Measurements from ENCODE around the gene TRAF7.

TRAF7 gene

DNA sequence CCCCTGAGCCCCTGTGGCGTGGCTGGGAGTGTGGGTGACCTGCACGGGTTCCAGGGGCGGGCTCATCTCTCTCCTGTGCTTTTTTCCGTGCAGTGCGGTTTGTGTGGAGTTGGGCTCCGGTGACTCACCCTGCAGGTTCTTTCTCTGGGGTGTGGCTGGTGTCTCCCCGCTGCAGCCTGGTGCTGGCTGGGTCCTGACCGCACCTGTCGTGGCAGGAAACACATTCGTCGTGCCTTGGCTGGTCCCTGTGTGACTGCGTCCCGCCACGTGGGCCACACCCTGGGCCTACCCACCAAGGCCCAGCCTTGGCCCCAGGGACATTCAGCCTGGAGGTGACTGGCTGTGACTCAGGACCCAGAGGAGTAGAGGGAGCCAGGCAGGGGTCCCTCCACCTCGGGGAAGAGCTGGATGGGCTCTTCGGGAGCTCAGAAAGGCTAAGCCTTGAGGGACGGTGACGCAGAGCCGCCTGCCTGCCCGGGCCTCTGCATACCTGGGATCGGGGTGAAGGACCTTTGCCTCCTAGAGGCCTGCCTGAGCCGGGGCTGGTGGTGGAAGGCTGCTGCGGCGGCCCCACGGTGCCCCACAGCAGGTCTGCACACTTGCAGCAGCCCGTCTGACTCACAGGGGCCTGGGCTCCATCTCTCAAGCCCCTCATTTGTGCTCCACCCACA is 7.8 kb downstream of the TRAF7 start:
- Histone ChIP-seq H2AFZ (ENCODE audit: low read length) (no peak overlapping the region), H3K9me2 (ENCODE audit: low read depth, low read length) (no peaks in the 10 kb centered on the region), H3K36me3 (ENCODE audit: insufficient read depth, low read length) (peaks cover 37% of the 10 kb centered on the region), H3K9me3 (ENCODE audit: low read length) (no peaks in the 10 kb centered on the region), H3K4me2 (ENCODE audit: low read length) (no peak overlapping the region), H3K4me3 (ENCODE audit: low read depth, low read length, poor library complexity, severe bottlenecking) (no peak overlapping the region), H3K4me1 (ENCODE audit: insufficient read depth, low read length, severe bottlenecking) (peaks cover 29% of the 10 kb centered on the region), H3K79me2 (ENCODE audit: insufficient read depth, low read length) (no peaks in the 10 kb centered on the region), H3K27ac (ENCODE audit: low read depth, low read length, poor library complexity, severe bottlenecking) (no peak overlapping the region), H3F3A (ENCODE audit: insufficient read depth, low read length) (no peaks in the 10 kb centered on the region), H3K9ac (ENCODE audit: low read length) (no peak overlapping the region), H3K27me3 (ENCODE audit: insufficient read depth, low read length) (no peaks in the 10 kb centered on the region), H4K20me1 (ENCODE audit: insufficient read depth, low read length) (no peaks in the 10 kb centered on the region)
- no peak for TF ChIP-seq CTCF (IDR thresholded peaks at IDR 0.05; ENCODE audit: low read length)
- no peak for TF ChIP-seq EZH2 (IDR thresholded peaks at IDR 0.05; ENCODE audit: borderline replicate concordance, low read length)

DNA sequence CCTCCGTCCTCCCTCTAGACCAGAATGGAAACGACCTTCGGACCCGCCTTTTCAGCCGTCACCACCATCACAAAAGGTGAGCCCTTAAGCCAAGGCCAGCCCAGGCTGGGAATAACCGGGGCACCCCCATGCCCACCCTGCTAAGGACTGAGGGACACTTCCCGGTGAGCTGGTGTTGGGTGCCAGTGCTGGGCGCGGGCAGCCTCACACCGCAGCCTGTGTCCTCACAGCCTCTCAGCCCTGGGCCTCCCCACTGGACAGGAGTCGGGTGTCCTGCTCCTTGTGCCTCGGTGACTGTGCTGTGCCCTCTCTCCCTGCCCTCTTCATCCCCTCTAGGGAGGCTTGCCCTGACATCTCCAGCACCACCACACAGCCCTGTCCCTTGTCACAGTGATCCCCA is 10.3 kb downstream of the TRAF7 start:
- Histone ChIP-seq H3K27me3 (ENCODE audit: insufficient read depth, low read length) (no peaks in the 10 kb centered on the region), H3K27ac (ENCODE audit: low read depth, low read length, poor library complexity, severe bottlenecking) (no peak overlapping the region), H3K9ac (ENCODE audit: low read length) (no peak overlapping the region), H3K9me3 (ENCODE audit: low read length) (no peaks in the 10 kb centered on the region), H3K9me2 (ENCODE audit: low read depth, low read length) (no peaks in the 10 kb centered on the region), H3K4me1 (ENCODE audit: insufficient read depth, low read length, severe bottlenecking) (peaks cover 5% of the 10 kb centered on the region), H3K4me3 (ENCODE audit: low read depth, low read length, poor library complexity, severe bottlenecking) (no peak overlapping the region), H3K4me2 (ENCODE audit: low read length) (no peak overlapping the region), H2AFZ (ENCODE audit: low read length) (no peak overlapping the region), H3K79me2 (ENCODE audit: insufficient read depth, low read length) (no peaks in the 10 kb centered on the region), H3K36me3 (ENCODE audit: insufficient read depth, low read length) (peaks cover 37% of the 10 kb centered on the region), H3F3A (ENCODE audit: insufficient read depth, low read length) (no peaks in the 10 kb centered on the region), H4K20me1 (ENCODE audit: insufficient read depth, low read length) (no peaks in the 10 kb centered on the region)
- no peak for TF ChIP-seq CTCF (IDR thresholded peaks at IDR 0.05; ENCODE audit: low read length)
- no peak for TF ChIP-seq EZH2 (IDR thresholded peaks at IDR 0.05; ENCODE audit: borderline replicate concordance, low read length)

DNA sequence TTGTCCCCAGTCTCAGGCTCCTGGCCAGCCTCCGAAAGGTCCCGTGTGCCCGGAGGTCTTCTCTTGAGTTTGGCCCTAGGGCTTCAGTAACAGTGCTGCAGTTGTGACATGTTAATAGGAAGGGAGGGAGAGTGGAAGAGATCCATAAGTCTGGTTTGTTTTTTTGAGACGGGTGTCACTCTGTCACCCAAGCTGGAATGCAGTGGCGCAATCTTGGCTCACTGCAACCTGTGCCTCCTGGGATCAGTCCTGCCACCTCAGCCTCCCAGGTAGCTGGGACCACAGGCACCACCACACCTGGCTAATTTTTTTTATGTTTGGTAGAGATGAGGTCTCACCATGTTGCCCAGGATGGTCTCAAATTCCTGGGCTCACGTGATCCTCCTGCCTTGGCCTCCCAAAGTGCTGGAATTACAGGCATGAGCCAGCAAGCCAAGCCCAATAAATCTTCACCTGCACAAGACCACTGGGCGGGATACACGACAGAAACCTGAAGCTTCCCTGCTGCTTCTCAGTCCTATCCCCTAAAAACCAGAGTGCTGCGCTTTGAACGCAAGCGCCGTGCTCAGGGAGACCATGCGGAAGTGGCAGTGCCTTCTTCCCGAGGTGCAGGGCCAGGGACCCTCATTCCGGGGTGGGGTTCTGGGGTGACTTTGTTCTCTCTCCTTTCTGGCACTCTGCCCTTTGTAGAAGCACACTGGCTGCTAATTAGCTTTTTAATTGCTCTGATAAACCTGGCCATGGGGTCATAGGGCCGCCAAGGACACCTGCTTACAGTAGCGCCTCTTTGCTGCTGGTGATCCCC is 10.9 kb downstream of the TRAF7 start:
- Histone ChIP-seq H3K79me2 (ENCODE audit: insufficient read depth, low read length) (no peaks in the 10 kb centered on the region), H3K4me1 (ENCODE audit: insufficient read depth, low read length, severe bottlenecking) (no peaks in the 10 kb centered on the region)

More for the DNA sequence above, 10.9 kb downstream of the TRAF7 start:
- Histone ChIP-seq H4K20me1 (ENCODE audit: insufficient read depth, low read length) (no peaks in the 10 kb centered on the region), H3K27me3 (ENCODE audit: insufficient read depth, low read length) (no peaks in the 10 kb centered on the region), H2AFZ (ENCODE audit: low read length) (no peak overlapping the region), H3K9me2 (ENCODE audit: low read depth, low read length) (no peaks in the 10 kb centered on the region), H3K36me3 (ENCODE audit: insufficient read depth, low read length) (peaks cover 37% of the 10 kb centered on the region), H3K9me3 (ENCODE audit: low read length) (no peaks in the 10 kb centered on the region), H3K27ac (ENCODE audit: low read depth, low read length, poor library complexity, severe bottlenecking) (no peak overlapping the region), H3F3A (ENCODE audit: insufficient read depth, low read length) (no peaks in the 10 kb centered on the region), H3K4me3 (ENCODE audit: low read depth, low read length, poor library complexity, severe bottlenecking) (no peak overlapping the region), H3K9ac (ENCODE audit: low read length) (no peak overlapping the region), H3K4me2 (ENCODE audit: low read length) (no peak overlapping the region)
- TF ChIP-seq CTCF (IDR thresholded peaks at IDR 0.05; ENCODE audit: low read length) = no peak
